HUDEP-2 (cell line): ENCODE results near the gene MAPK7.
"Not testable (repeated sequence)": the region's sequence is repeated elsewhere in the genome, so short reads cannot be mapped to it uniquely, and the experiment has no call there.

ENCODE experiments used
- DNase-seq, 76 experiments: peaks; one replicate each; lab custom pipeline; 2025; ENCODE audit not compliant: unreplicated experiment in 76 of 76; lab: John Stamatoyannopoulos, UW

The MAPK7 gene

DNA sequence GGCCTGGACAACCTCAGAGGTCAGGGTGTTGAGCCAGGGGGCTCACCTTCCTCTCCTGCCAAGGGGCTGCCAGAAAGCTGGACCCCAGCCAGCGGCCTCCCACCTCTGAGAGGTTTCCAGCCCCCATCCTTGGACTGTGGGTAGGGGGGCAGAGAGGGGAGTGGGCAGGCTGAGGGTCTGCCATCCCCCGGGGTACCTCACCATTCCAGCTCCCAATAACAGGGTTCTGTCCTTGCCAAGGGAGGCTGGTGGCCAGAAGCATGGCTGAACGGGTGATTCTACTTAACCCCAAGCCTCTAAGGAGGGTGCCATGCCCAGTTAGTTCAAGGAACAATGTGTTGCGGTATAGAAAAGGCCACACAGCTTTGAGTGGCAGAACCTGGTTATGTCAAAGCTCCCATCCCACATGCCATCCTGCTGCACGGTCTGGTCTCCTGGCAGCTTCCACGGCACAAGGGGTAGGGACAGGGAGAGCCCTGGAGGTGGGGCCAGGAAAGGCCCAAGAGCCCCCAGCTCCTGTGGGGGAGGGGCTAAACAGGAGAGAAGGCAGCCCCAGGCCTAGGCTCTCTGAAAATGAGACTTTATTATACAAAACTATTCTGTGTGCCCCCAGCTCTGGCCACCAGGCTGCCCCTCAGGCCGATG, 35.6 kb upstream of the MAPK7 start:
- no peak for DNase-seq

DNA sequence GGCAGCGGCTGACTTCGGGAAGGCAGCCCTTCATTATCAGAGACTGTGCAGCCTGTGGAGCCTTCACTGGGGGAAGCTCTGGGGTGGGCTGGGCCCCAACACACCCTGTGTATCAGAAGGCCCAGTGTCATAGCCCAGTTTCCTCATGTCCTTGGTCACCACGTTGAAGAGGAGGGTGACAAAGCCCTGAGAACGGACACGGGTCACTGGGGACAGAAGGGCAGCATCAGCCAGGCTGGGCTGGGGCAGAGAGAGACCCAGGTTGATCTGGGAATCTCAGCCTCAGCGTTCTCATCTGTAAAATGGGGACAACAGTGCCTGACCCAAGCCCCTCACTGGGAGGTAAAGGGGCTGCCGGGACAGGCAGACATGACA, 35.1 kb upstream of the MAPK7 start:
- DNase-seq = peak in 3 of 76 experiments; percentile 15 to 35 (median 27)

DNA sequence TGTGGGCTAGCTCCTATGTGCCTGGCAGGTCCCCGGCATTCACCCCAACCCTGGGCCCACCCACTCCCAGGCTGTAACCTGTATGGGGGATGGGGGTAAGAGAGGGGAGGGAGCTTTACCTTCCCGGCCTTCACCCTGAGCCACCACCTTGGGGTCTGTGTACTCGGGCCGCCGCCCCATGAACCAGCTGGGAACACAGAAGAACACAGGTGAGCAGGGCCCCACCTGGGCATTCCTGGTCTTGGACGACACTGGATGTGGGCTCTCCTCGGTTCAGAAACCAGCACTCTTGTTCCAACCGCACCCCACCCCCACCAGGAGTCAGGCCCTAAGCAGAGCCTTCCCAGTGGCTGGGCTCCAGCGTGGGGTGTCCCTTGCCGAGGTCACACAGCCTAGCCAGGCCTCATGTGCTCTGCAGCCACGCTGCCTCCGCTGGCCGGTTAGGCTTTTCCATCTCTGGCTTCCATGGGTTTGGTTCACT, 34.6 kb upstream of the MAPK7 start:
- no peak for DNase-seq

DNA sequence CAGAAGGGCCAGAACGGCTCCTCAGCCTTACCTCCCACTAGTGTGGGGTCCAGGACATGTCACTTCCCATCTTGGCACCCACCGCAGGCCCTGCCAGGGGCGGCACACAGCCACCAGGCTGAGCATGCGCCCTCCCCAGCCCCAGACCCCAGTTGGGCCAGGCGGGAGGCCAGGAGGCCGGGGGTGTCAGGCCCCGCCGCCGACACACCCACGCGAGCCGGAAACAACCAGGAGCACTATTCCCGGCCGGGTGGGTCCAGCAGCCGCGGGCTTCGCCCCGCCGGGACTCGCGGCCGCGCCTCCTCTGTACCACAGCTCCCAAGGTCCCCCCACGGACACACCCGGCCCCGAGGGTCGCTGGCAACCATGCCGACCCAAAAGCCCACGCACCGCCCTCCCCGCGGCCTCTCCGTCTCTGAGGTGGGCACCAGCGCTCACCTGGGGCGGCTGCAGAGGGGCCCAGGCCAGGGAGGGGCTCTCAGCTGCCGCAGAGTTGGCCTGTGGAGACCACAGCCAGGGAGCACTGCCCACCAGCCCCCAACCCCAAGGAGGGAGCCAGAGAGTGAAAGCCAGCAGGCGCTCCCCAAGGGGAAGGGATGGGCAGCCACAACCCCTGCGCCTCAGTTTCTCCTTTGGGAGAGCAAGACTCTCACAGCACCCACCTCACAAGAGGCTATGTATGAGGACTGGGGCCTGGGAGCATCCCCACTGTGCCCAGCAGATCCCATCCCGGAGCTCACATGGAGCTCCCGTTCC, 33.8 kb upstream of the MAPK7 start:
- DNase-seq = no peak

DNA sequence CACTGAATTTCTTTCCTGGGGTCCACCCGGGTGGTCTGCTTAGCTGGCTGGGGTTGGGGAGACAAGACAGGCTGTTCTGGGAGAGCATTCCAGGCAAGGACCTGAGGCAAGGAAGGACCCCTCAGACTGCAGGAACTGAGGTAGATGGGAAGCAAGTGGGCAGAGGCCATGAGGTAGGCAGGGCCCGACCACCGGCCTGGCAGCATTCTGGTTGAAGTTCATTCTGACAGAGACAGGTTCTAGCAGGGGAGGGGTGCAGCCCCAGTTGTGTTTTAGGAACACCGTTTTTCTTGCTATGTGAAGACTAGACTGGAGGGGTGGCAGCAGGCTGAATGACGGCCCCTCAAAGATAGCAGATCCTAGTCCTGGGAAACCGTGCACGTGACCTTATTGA, 33.2 kb upstream of the MAPK7 start:
- DNase-seq = no peak

DNA sequence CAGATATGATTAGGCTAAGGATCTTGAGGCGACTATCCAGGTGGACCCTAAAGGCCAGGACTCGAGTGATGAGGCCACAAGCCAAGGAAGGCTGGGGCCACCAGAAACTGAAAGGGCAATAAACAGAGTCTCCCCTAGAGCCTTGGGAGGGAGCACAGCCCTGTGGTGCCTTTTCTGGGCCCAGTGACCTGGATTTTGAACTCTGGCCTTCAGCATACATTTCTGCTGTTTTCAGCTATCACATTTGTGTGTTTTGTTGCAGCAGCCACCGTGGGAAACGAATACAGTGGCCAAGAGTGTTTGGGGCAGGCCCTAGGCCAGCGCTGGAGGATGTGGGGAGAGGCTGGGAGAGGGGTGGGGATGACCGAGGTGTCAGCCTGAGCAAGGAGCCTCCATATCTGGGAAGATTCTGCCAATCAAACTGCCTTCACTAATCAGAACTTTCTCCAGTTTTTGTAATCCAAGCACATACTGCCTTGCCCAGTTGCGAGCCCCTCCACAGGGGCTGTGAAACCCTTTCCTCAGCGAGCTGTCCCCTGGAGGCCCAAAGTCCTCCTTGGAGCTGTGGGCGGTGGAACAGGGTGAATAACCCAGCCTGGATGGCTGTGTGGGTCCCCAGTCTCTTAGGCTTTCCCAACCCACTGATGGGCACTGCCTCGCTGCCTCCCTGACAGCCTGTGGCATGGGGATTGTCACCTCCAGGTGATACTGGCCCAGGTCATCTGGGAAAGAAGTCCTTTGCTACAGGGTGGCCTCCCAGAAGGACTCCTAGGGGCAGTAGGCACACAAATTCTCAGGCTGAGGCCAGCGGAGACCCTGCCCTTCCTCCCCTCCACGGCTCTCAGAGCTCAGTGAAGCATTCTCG, 32.6 kb upstream of the MAPK7 start:
- no peak for DNase-seq

DNA sequence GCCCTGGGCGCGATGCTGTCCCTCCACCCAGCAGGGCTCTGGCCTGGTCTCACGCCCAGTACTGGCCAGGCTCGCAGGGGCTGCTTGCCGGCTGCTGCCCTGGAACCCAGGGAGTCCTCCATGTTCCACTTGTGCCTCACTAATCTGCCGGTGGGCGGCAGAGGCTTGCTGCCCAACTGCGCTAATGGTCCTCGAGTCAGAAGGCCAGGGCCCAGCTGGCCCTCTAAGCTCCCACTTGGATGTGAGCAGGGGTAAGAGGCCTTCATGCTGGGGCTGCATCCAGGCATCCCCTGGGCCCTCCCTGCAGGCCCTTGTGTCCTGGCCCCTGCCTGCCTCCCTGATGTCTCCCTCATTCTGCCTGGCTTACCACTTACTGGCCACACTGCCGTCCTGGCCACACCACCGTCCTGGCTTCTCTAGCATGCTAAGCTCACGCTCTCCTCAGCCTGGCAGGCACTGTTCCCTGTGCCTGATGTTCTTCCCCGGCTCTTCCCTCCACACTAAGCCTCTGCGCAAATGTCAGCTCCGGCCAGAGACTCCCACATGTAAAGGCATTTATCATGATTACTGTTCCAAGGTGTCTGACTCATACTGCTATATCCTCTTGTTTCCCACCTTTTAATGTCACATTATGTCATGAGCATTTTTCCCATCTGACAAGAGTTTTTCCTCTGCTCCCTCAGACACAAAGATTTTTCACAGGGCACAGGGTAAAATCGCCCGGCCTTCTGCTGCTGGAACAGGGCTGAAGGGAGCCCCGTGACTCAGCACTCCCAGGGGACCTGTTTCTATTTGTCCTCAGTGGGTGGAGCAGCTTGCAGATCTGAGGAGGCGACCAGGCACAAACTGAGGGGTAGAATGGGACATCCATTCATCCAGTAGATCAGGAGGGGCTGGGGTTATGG, 31.7 kb upstream of the MAPK7 start:
- DNase-seq = peak in 32 of 76 experiments; percentile 6 to 51 (median 22)

DNA sequence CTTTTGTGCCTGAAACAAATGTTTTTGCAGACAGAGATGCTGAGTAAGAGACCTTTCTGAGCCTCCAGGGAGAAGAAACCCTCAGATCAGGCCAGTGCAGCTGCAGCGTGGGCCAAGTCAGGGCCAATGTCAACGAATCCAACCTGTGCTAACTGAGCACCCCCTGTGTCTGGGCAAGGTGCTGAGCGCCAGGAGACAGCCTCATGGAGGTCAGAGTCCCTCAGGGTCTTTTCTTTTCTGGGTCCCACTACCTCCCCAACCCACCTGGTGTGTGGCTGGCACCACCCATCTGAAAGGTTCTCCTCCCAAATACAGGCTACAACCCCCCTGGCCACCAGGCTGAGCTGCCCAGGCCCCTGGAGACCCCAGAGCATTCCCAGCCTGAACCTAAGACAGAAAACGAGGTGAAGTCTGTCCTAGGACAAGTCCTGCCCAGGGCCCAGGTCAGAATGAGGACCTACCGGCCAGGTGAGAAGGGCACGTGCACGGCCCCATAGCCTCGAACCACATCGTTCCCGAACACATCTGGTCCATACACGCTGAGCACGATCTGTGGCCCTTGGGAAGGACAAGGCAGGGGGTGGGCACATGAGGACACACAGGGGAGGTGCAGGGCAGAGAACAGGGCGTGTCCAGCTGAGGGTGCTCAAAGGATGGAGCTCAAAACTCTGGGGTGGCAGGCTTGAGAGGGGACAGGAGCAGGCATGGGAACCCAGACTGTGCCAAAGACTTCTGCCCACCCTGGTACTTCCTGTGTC, 30.8 kb upstream of the MAPK7 start:
- DNase-seq = no peak

DNA sequence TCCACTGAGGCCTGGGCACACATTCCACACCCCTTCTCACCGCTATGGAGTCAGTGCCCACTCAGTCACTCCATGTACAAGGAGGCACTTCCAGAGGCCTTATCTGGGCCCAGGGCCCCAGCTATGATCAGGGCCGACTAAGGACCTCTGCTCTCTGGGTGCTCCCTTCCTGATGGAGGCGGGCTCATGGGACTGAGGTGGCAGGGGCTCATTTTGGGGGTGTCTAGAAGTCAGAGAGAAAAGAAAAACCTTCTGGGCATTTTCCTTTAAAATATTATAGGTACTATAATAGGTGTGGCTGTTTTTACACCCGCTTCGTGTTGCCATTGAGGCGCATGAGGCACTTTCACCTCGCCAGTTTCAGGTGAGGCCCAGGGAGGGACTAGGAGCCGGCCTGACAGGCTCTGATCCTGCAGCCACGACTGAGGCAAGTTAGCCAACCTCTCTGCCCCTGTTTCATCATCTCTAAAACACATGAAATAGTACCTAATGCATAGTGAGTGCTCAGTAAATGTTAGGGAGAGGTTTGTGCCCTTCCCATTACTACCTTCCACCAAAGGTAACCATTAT, 30.1 kb upstream of the MAPK7 start:
- no peak for DNase-seq

DNA sequence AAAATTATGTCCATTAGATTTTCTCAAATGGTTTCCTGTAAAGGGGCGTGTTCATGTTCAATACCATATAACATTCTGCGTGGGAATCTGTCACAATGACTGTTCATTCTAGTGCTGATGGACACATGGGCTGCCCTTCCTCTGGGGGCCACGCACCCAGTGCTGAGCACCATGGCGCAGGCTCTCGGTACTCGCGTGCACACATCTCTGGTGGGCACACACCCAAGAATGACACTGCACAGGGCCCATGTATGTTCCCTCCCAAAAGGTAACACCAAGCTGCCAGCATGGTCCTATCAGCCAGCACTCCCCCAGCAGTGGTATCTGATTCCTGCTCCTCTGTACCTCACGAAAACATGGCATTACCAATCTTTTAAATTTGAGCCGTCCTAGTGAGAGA, 29.5 kb upstream of the MAPK7 start:
- DNase-seq = no peak

DNA sequence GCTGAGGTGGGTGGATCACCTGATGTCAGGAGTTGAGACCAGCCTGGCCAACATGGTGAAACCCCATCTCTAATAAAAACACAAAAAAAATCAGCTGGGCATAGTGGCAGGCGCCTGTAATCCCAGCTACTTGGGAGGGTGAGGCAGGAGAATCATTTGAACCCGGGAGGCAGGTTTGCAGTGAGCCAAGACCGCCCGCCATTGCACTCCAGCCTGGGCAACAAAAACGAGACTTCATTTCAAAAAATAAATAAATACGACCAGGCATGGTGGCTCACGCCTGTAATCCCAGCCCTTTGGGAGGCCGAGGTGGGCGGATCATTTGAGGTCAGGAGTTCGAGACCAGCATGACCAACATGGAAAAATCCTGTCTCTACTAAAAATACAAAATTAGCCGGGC, 24.9 kb upstream of the MAPK7 start:
- not testable (repeated sequence) for DNase-seq

DNA sequence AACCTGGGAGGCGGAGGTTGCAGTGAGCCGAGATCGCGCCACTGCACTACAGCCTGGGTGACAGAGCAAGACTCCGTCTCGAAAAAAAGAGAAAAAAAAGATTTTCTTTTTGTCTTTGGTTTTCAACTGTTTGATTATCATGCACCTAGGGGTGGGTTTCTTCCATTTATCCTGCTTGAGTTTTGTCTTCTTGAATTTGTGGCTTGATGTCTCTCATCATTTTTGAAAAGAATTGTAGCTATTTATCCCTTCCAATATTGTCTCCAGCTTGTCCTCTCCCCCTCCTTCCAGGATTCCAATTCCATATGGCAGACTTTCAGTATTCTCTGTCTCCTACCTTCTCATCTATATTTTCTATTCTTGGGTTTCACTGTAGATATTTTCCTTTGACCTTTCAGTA, 23.6 kb upstream of the MAPK7 start:
- no peak for DNase-seq

DNA sequence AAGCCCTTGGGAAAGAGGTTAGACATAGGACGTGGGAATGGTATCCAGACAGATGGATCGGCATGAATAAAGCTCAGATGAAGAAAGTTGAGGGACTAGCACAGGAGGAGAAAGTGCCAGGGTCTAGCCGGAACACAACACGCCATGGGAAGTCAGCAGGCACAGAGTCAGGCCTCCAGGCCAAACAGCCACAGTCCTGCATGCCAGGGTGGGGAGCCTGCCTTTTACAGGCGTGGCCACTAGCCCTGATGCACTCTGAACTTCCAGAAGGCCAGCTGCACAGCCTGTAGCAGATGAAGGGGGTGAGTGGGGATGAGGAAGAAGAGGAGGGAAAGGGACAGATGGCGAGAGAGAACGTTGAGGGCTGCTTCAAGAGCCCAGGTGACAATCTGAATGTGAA, 20.9 kb upstream of the MAPK7 start:
- no peak for DNase-seq

DNA sequence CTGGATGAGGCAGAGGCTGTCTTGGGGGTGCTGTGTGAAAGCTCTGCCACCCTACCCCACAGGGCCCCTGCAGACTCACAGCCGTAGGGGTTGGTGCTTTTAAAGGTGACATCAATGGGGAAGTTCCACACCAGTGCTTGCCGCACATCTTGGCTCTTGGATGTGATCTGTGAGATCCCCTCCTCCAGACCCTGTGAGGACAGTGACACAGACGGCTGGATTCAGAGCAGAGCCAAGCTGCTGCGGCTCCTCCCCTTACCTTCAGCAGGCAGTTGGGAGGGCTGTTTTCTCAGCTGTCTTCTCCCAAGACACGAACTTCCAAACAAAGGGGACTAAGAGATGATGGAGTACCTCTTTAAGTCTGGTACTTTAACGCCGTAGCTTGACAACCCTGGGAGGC, 20.5 kb upstream of the MAPK7 start:
- no peak for DNase-seq

DNA sequence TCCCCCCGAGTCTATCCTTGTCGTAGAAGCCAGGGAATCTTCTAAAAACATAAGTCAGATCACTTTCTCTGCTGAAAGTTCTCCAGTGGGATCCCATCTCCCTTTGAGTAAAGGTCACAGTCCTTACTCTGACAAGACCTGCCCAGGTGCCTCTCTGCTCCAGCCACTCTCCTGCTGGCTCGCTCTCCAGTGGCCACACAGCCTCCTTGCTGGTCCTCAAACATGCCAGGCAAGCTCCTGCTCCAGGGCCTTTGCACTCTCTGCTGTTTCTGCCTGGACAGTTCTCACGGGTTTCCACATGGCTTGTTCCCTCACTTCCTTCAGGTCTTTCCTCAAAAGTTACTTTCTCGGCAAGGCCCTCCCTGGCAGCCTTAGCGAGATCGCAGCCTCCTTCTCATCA, 19.1 kb upstream of the MAPK7 start:
- no peak for DNase-seq

DNA sequence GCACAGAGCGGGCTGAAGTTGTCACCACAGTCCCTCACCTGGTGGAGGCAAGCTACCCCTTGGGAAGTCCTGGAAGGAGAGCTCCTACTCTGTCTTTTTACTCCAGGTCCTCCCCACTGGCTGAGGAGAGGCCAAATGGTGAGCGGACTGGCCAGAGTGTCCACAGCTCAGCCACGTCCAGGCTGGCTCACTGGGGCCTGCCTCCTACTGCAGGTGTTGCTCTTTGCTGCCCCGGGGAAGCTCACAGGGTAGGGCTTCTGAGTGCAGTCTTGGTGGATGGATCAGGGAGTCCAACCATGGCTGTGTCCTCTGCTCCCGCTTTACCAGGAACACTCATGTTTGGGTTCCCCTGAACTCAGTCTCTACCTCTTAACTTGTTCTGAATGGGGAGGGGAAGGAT, 18.4 kb upstream of the MAPK7 start:
- no peak for DNase-seq

DNA sequence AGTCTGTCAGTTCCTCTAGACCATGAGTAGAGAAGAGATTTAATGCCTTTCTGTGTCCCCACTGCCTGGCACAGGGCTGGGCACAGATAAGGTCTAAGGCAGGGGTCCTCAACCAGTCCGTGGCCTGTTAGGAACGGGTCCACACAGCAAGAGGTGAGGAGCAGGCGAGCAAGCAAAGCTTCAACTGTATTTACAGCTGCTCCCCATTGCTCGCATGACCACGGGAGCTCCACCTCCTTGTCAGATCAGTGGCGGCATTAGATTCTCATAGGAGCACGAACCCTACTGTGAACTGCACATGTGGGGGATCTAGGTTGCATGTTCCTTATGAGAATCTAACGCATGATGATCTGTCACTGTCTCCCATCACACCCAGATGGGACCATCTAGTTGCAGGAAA, 17.5 kb upstream of the MAPK7 start:
- DNase-seq = no peak

DNA sequence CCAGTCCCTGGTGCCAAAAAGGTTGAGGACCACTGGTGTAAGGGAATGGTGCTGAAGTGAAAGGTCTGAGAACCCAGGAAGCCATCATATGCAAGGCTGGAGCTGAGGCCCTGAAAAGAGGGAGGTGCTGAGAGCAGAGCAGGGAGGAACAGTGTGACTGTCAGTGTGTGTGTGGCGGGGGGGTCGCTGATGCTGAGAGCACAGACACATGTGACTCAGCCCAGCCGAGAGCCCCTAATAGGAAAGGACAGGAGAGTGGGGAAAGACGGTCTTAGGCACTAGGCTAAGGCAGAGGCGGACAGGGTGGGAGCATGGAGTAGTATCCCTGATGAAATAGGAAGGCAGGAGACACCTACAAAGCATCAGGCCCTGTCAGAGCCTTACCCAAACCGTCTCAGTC, 17.0 kb upstream of the MAPK7 start:
- no peak for DNase-seq

DNA sequence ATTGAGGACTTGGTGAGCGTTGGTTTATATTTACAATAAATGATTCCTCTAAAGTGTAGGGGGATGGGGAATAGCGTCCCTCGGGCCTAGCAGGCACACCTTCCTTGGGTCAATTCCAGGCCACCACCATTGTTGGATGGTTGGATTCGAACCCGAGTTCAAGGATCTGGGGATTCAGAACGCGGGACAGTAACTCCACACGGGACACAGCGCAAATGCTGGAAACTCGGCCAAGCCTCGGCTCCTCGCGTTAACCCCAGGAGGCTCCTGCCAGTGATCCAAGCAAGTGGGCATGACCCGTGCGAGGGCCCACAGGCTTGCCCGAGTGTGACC, 16.4 kb upstream of the MAPK7 start:
- DNase-seq = no peak
